GM06990 (cell line): ENCODE measurements around the gene ZC3H12A.

ENCODE experiments used
- DNase-seq: peaks from one replicate; pipeline ENCODE4 v3.0.0-alpha.2; 2011; ENCODE audit not compliant: insufficient read length; ENCODE audit errors: extremely low read depth
- H3K27me3 ChIP-seq: replicated peaks from 2 replicates; pipeline ENCODE4 v1.6.0; 2011; ENCODE audit warnings: low read length; ENCODE audit not compliant: control insufficient read depth, insufficient read depth
- H3K36me3 ChIP-seq: 2 replicates; pipeline ENCODE4 v1.5.1; 2011; ENCODE audit warnings: low read length; ENCODE audit not compliant: control insufficient read depth, insufficient read depth
- H3K4me3 ChIP-seq: replicated peaks from 2 replicates; pipeline ENCODE4 v1.5.1; 2011; ENCODE audit warnings: low read depth, mild to moderate bottlenecking, control low read depth, low read length
- TF ChIP-seq, protein P1 (sequence below): IDR thresholded peaks from 2 replicates; pipeline ENCODE4 v1.5.1; 2011; ENCODE audit warnings: low read length, control low read depth, mild to moderate bottlenecking, inconsistent platforms; ENCODE audit not compliant: insufficient read depth, poor library complexity, severe bottlenecking

ZC3H12A gene

DNA sequence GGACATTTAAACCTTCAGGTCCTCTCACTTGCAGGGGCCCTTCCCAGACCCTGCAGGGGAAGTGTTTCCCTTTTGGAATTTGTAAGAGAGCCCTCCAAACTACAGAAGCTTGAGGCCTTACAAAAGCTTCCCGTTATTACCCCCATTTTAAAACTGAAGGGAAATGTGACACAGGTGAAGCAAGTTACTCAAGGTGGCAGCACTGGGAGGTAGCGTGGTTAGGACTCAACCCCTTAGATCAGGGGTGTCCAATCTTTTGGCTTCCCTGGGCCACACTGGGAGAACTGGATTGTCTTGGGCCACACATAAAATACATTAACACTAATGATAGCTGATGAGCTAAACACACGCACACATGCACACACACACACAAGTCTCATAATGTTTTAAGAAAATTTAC lies 15.8 kb upstream of the ZC3H12A start:
- Histone ChIP-seq H3K36me3 (no peaks in the 10 kb centered on the region), H3K27me3 (no peaks in the 10 kb centered on the region), H3K4me3 (no peak overlapping the region)
- DNase-seq = no peak
- TF ChIP-seq, protein P1, sequence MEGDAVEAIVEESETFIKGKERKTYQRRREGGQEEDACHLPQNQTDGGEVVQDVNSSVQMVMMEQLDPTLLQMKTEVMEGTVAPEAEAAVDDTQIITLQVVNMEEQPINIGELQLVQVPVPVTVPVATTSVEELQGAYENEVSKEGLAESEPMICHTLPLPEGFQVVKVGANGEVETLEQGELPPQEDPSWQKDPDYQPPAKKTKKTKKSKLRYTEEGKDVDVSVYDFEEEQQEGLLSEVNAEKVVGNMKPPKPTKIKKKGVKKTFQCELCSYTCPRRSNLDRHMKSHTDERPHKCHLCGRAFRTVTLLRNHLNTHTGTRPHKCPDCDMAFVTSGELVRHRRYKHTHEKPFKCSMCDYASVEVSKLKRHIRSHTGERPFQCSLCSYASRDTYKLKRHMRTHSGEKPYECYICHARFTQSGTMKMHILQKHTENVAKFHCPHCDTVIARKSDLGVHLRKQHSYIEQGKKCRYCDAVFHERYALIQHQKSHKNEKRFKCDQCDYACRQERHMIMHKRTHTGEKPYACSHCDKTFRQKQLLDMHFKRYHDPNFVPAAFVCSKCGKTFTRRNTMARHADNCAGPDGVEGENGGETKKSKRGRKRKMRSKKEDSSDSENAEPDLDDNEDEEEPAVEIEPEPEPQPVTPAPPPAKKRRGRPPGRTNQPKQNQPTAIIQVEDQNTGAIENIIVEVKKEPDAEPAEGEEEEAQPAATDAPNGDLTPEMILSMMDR = peak; percentile 25

DNA sequence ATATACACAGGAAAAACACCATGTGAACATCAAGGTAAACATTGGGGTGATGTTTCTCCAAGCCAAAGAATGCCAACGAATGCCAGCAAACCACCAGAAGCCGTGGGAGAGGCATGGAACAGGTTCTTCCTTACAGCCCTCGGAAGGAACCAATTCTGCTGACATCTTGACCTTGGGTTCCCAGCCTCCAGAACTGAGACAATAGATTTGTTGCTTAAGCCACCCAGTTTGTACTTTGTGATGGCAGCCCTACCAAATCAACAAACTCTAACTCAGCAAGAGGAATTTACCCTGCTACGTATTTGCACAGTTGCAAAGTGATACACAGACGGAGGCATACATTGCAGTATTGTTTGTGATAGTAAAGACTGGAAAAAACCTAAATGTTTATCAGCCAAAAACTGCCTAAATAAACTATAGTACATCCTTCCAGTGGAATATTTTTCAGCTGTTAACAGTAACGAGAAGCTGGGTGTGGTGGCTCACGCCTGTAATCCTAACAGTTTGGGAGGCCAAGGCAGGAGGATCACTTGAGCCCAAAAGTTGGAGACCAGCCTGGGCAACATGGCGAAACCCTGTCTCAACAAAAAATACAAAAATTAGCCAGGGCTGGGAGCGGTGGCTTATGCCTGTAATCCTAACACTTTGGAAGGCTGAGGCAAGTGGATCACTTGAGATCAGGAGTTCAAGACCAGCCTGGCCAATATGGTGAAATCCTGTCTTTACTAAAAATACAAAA lies 12.5 kb upstream of the ZC3H12A start:
- DNase-seq = no peak
- Histone ChIP-seq H3K36me3 (no peaks in the 10 kb centered on the region), H3K4me3 (no peak overlapping the region), H3K27me3 (no peaks in the 10 kb centered on the region)
- TF ChIP-seq, protein P1 = no peak

DNA sequence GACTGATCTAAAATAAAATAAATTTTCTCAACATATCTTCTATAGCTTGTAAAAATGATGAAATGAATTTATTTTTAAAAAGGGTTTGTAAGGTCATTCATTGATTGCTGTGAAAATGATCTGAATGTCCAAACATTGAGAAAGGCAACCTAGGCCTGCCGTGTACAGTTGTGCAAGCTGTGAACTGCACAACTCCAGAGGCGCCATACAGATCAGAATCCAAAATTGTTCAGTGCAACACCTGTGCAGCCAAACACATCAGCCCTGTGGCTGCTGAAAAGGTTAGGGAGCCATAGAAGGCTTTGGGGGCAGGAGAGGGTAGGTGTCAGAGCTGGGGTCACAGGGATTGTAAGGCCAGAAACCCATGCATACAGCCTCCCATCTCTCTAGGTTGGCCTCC lies 9.9 kb upstream of the ZC3H12A start:
- H3K27me3 ChIP-seq = no peaks in the 10 kb centered on the region
- H3K4me3 ChIP-seq = no peak overlapping the region
- no peak for DNase-seq
- TF ChIP-seq, protein P1 = no peak
- H3K36me3 ChIP-seq = no peaks in the 10 kb centered on the region

DNA sequence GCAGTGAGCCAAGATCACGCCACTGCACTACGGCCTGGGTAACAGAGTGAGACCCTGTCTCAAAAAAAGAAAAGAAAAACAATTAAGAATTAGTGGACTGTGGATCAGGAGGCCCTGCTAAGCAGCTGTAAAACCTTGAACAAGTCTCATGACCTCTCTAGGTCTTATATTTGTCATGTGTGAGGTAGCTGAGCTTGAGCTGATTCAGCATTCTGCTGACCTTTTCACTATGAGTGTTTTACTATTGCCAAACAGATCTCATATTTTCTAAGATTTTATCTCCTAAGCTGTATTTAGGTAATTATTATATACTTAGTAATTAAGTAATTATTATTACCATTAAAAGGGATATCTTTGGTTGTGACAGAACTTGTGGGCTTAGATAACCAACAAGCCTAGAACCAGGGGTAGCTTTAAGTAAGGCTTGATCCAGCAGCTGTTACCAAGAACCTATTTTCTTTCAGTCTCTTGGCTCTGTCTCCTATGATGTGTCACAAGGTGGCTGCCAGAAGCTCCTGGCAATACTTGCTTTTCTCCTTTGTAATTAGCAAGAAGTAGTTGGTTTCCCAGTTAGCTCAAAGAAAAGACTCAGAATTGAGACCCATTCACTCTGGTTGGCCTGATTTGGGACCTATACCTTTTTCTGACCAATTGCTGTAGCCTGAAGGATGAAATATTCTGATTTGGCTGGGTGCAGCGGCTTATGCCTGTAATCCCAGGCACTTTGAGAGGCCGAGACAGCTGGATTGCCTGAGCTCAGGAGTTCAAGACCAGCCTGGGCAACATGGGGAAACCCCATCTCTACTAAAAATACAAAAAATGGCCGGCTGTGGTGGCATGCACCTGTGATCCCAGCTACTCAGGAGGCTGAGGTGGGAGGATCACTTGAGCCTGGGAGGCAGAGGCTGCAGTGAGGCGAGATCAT lies 8.5 kb upstream of the ZC3H12A start:
- no peaks in the 10 kb centered on the region for H3K36me3 ChIP-seq
- no peak overlapping the region for H3K4me3 ChIP-seq
- no peaks in the 10 kb centered on the region for H3K27me3 ChIP-seq
- no peak for DNase-seq
- TF ChIP-seq, protein P1 = no peak

DNA sequence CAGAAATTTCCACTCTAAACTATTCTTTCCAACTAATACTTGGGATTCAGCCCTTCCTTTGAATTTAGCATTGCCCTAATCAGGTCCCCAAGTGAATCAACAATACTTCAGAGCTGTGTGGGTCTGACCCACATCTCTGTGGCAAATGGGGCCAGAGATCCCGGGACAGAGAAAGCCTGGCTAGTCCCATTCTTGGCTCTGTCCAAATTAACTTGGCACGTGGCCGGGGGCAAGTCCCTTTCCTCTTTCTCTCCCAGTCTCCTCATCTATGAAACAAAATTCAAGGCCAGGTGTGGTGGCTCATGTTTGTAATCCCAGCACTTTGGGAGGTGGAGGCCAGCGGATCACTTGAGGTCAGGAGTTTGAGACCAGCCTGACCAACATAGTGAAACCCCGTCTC lies 6.3 kb upstream of the ZC3H12A start:
- no peaks in the 10 kb centered on the region for H3K27me3 ChIP-seq
- no peak for DNase-seq
- H3K36me3 ChIP-seq = no peaks in the 10 kb centered on the region
- no peak overlapping the region for H3K4me3 ChIP-seq
- TF ChIP-seq, protein P1 = no peak
